H1 (cell line): Measurements from ENCODE around the gene HIBCH. TPM values are rescaled to one million over a fixed set of nuclear protein-coding genes. Genes with fewer than 3 reads are reported as not detected.

ENCODE experiments used
- CTCF ChIA-PET: fragments of 300-600 bp; sonication (Branson Sonifier 250); formaldehyde crosslinking; loops from one replicate; lab custom pipeline; 2021; ENCODE audit not compliant: partially characterized antibody; lab: Charles Lee
- POLR2A ChIA-PET: fragments of 300-600 bp; sonication (Branson Sonifier 250); formaldehyde crosslinking; loops from one replicate; lab custom pipeline; 2021; ENCODE audit warnings: inconsistent platforms; ENCODE audit not compliant: partially characterized antibody; lab: Charles Lee
- DNase-seq, 2 experiments: peaks; one replicate each; pipeline versions ENCODE4 v3.0.0 to v3.0.0-alpha.2; 2010 to 2022; ENCODE audit warnings: low spot score in 2 of 2, low read depth in 1 of 2, mixed read lengths in 1 of 2
- FAIRE-seq: peaks from 2 replicates; lab custom pipeline; 2011; peaks lifted over from hg19 to GRCh38; lab: Jason Lieb, UNC
- H2AFZ ChIP-seq: 2 replicates; pipeline ENCODE4 v1.8.1; 2012; ENCODE audit warnings: low read length, inconsistent platforms
- H2AK5ac ChIP-seq: 2 replicates; pipeline ENCODE4 v1.6.1; 2013; ENCODE audit warnings: low read depth, low read length
- H2BK120ac ChIP-seq: replicated peaks from 2 replicates; pipeline ENCODE3; 2013; ENCODE audit warnings: low read depth, low read length, inconsistent platforms
- H2BK12ac ChIP-seq: 2 replicates; pipeline ENCODE4 v1.6.1; 2013; ENCODE audit warnings: low read depth, low read length
- H2BK15ac ChIP-seq: 2 replicates; pipeline ENCODE4 v1.6.1; 2013; ENCODE audit warnings: low read length
- H2BK20ac ChIP-seq: 2 replicates; pipeline ENCODE4 v1.6.1; 2013; ENCODE audit warnings: low read length
- H2BK5ac ChIP-seq: 2 replicates; pipeline ENCODE4 v1.6.1; 2013; ENCODE audit warnings: low read depth, low read length
- H3K14ac ChIP-seq: 2 replicates; pipeline ENCODE4 v1.6.1; 2013; ENCODE audit warnings: inconsistent platforms; ENCODE audit not compliant: insufficient read length
- H3K18ac ChIP-seq: 2 replicates; pipeline ENCODE4 v1.6.1; 2013; ENCODE audit warnings: low read length; ENCODE audit errors: extremely low read depth
- H3K23ac ChIP-seq: 2 replicates; pipeline ENCODE4 v1.6.1; 2013; ENCODE audit warnings: inconsistent platforms; ENCODE audit not compliant: insufficient read length
- H3K23me2 ChIP-seq: 2 replicates; pipeline ENCODE4 v1.6.1; 2013; ENCODE audit warnings: low read depth, low read length
- H3K27ac ChIP-seq: 2 replicates; pipeline ENCODE4 v1.6.1; 2011; ENCODE audit warnings: low read depth, low read length, inconsistent platforms
- H3K27me3 ChIP-seq, 4 experiments: replicated peaks in 1 of 4; 1 replicate in 1 of 4; 2 replicates in 3 of 4; pipeline versions ENCODE4 v1.6.1 to v1.8.1; 2011 to 2013; ENCODE audit warnings: low read length in 3 of 4, mild to moderate bottlenecking in 3 of 4, inconsistent platforms in 2 of 4, mixed read lengths in 2 of 4, moderate library complexity in 1 of 4; ENCODE audit not compliant: control insufficient read depth in 3 of 4, insufficient read depth in 3 of 4; ENCODE audit errors: extremely low read depth in 1 of 4
- H3K36me3 ChIP-seq, 4 experiments: 2 replicates each; pipeline versions ENCODE4 v1.6.1 to v1.8.1; 2011 to 2013; ENCODE audit warnings: mild to moderate bottlenecking in 4 of 4, low read length in 3 of 4, moderate library complexity in 2 of 4, control low read depth in 1 of 4, inconsistent platforms in 1 of 4; ENCODE audit not compliant: insufficient read depth in 4 of 4, control insufficient read depth in 2 of 4
- H3K4ac ChIP-seq: replicated peaks from 2 replicates; pipeline ENCODE3; 2013; ENCODE audit warnings: low read length, low read depth, mixed read lengths, inconsistent platforms; ENCODE audit not compliant: insufficient read length
- H3K4me1 ChIP-seq, 4 experiments: replicated peaks in 1 of 4; 1 replicate in 1 of 4; 2 replicates in 3 of 4; pipeline versions ENCODE4 v1.6.1 to v1.8.1; 2011 to 2013; ENCODE audit warnings: low read length in 3 of 4, inconsistent platforms in 2 of 4, mixed read lengths in 1 of 4; ENCODE audit not compliant: insufficient read depth in 4 of 4, control insufficient read depth in 3 of 4
- H3K4me2 ChIP-seq, 2 experiments: 2 replicates each; pipeline versions ENCODE4 v1.6.1 to v1.8.1; 2011 to 2013; ENCODE audit warnings: low read depth in 2 of 2, low read length in 2 of 2, control low read depth in 1 of 2, inconsistent platforms in 1 of 2, mild to moderate bottlenecking in 1 of 2; ENCODE audit not compliant: insufficient read depth in 1 of 2
- H3K4me3 ChIP-seq, 4 experiments: fragments of 200-600, 300-600 bp in 1 of 4; sonication (generic), shearing (Covaris generic), sonication (Bioruptor Twin) in 1 of 4; 2 replicates each; pipeline versions ENCODE4 v1.5.1 to v1.8.1; 2011 to 2016; ENCODE audit warnings: low read length in 4 of 4, low read depth in 3 of 4, control low read depth in 2 of 4, inconsistent platforms in 2 of 4, mild to moderate bottlenecking in 2 of 4, mixed read lengths in 1 of 4, moderate library complexity in 1 of 4; ENCODE audit not compliant: insufficient read depth in 2 of 4; ENCODE audit errors: extremely low read depth in 1 of 4
- H3K56ac ChIP-seq: replicated peaks from 2 replicates; pipeline ENCODE3; 2013; ENCODE audit warnings: low read depth, mild to moderate bottlenecking, mixed read lengths, low read length, inconsistent platforms; ENCODE audit not compliant: insufficient read length
- H3K79me1 ChIP-seq: 2 replicates; pipeline ENCODE4 v1.6.1; 2013; ENCODE audit warnings: low read depth, low read length, control low read depth
- H3K79me2 ChIP-seq, 2 experiments: 2 replicates each; pipeline versions ENCODE4 v1.6.1 to v1.8.1; 2012 to 2013; ENCODE audit warnings: low read length in 2 of 2, mild to moderate bottlenecking in 2 of 2, inconsistent platforms in 1 of 2; ENCODE audit not compliant: insufficient read depth in 2 of 2, control insufficient read depth in 1 of 2
- H3K9ac ChIP-seq, 4 experiments: replicated peaks in 1 of 4; 1 replicate in 1 of 4; 2 replicates in 3 of 4; pipeline versions ENCODE4 v1.6.1 to v1.8.1; 2011 to 2013; ENCODE audit warnings: low read depth in 3 of 4, low read length in 3 of 4, control low read depth in 2 of 4, mild to moderate bottlenecking in 2 of 4, moderate library complexity in 2 of 4, inconsistent platforms in 1 of 4; ENCODE audit errors: extremely low read depth in 1 of 4
- H3K9me3 ChIP-seq, 2 experiments: 2 replicates each; pipeline versions ENCODE4 v1.6.1 to v1.8.1; 2012 to 2013; ENCODE audit warnings: mild to moderate bottlenecking in 2 of 2, moderate library complexity in 2 of 2, control low read depth in 1 of 2, inconsistent platforms in 1 of 2, low read depth in 1 of 2, low read length in 1 of 2, mixed read lengths in 1 of 2; ENCODE audit not compliant: insufficient read depth in 2 of 2
- H4K20me1 ChIP-seq, 2 experiments: replicated peaks in 1 of 2; 2 replicates each; pipeline versions ENCODE3 to v1.8.1; 2011 to 2013; ENCODE audit warnings: inconsistent platforms in 2 of 2, low read length in 2 of 2, mild to moderate bottlenecking in 1 of 2; ENCODE audit not compliant: insufficient read depth in 2 of 2, control insufficient read depth in 1 of 2
- H4K5ac ChIP-seq: 2 replicates; pipeline ENCODE4 v1.6.1; 2013; ENCODE audit warnings: low read length, low read depth, mixed read lengths, inconsistent platforms; ENCODE audit not compliant: insufficient read length
- H4K8ac ChIP-seq: 2 replicates; pipeline ENCODE4 v1.8.0; 2013; ENCODE audit warnings: mild to moderate bottlenecking, moderate library complexity, low read length, inconsistent platforms; ENCODE audit not compliant: insufficient read depth; ENCODE audit errors: extremely low read depth
- H4K91ac ChIP-seq: replicated peaks from 2 replicates; pipeline ENCODE3; 2013; ENCODE audit warnings: low read length, mixed read lengths, inconsistent platforms; ENCODE audit not compliant: insufficient read length
- JUN ChIP-seq: IDR thresholded peaks from 2 replicates; pipeline ENCODE4 v1.6.1; 2011; ENCODE audit warnings: low read depth, mild to moderate bottlenecking, improper control_type of control experiment, low read length
- KDM4A ChIP-seq: IDR thresholded peaks from one replicate; pipeline ENCODE4 v1.7.1; 2012; ENCODE audit warnings: low read depth, mild to moderate bottlenecking, moderate library complexity, low read length, inconsistent platforms; ENCODE audit not compliant: severe bottlenecking
- POLR2AphosphoS5 ChIP-seq: IDR thresholded peaks from 2 replicates; pipeline ENCODE4 v1.6.1; 2011; ENCODE audit warnings: low read depth, low read length
- RAD21 ChIP-seq, 2 experiments: IDR thresholded peaks in 1 of 2; conservative IDR thresholded peaks in 1 of 2; 2 replicates each; pipeline ENCODE4 v1.6.1; 2011; ENCODE audit warnings: low read depth in 2 of 2, low read length in 2 of 2, improper control_type of control experiment in 1 of 2, inconsistent platforms in 1 of 2, mild to moderate bottlenecking in 1 of 2, moderate library complexity in 1 of 2
- RFX5 ChIP-seq: IDR thresholded peaks from 2 replicates; pipeline ENCODE4 v1.6.1; 2011; ENCODE audit warnings: low read depth, low read length, improper control_type of control experiment, borderline replicate concordance
- SP2 ChIP-seq: IDR thresholded peaks from 2 replicates; pipeline ENCODE4 v1.6.1; 2012; ENCODE audit warnings: mild to moderate bottlenecking, low read length, inconsistent platforms
- TEAD4 ChIP-seq: IDR thresholded peaks from 2 replicates; pipeline ENCODE4 v1.6.1; 2012; ENCODE audit warnings: low read depth, low read length, inconsistent platforms, mixed read lengths
- WGBS, 2 experiments: shearing (Covaris generic) in 1 of 2; methylation state at CpG; one replicate each; pipeline versions ENCODE4 v1.1.6 to v1.1.7; 2013 to 2015; ENCODE audit warnings: low lambda C conversion rate in 2 of 2, mixed read lengths in 2 of 2, inconsistent platforms in 1 of 2, low coverage in 1 of 2, missing lambda C conversion rate in 1 of 2; ENCODE audit not compliant: insufficient replicate concordance in 2 of 2, insufficient coverage in 1 of 2, insufficient read length in 1 of 2; ENCODE audit errors: extremely low coverage in 1 of 2, missing lambda C conversion rate in 1 of 2; 5-methylcytosine and 5-hydroxymethylcytosine counted together
- polyA plus RNA-seq, 7 experiments: library from polyadenylated mRNA; depleted of rRNA in 3 of 7; stranded (reverse) in 5 of 7; unstranded in 2 of 7; fragments of >200 nt in 5 of 7; fragments of 200-250 nt in 2 of 7; gene quantifications; 1 replicate in 5 of 7; 2 replicates in 1 of 7; 4 replicates in 1 of 7; pipeline versions ENCODE4 v1.2.1 to v1.2.3, GENCODE V29; 2011 to 2013; ENCODE audit warnings: missing spikeins in 2 of 7, mixed read lengths in 2 of 7
- total RNA-seq: library from RNA; stranded (reverse); fragmentation: NEBNext Ultra II Directional; extraction: Animal tissue kit (Norgen Biotek cat#: 25700); gene quantifications from 2 replicates; pipeline ENCODE4 v1.2.1, GENCODE V29; 2021

Gene HIBCH
- total and polyA plus RNA-seq, 2 of the 8 experiments (the other 6 are each of a cell fraction or from before 2014, with no cell fraction given) = 7.5 to 31.8 TPM

DNA sequence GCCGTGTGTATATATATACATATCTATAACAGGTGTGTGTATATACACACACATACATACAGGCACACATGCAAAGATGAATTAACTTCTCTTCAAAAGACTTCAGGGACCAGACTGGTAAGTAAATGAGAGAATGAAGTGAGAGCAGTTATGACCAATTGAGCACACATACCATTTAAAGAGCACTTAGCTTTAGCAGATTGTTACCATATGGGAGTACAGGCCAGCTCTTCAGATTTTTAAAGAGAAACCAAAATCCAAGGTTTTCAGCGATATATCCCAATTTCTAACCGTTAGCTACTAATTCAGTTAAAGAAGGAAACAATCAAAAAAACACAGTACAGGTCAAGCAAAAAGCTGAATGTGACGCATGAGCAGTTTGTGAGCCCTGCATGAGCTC, 47.5 kb upstream of the HIBCH start:
- DNase-seq = no peak
- Histone ChIP-seq H3K9me3 (no peaks in the 10 kb centered on the region), H3K4me3 (no peak overlapping the region), H4K5ac (no peak overlapping the region), H3K23me2 (no peaks in the 10 kb centered on the region; the same call in 1 of the 2 replicates), H2BK120ac (no peak overlapping the region), H3K27me3 (no peaks in the 10 kb centered on the region), H3K9ac (no peak overlapping the region), H3K23ac (no peak overlapping the region), H2AK5ac (no peak overlapping the region), H3K79me1 (no peaks in the 10 kb centered on the region), H3K56ac (no peak overlapping the region), H3K27ac (no peak overlapping the region), H2BK20ac (no peak overlapping the region), H3K36me3 (no peaks in the 10 kb centered on the region), H3K4ac (no peak overlapping the region), H2BK5ac (no peak overlapping the region), H4K8ac (no peak overlapping the region), H4K20me1 (no peaks in the 10 kb centered on the region), H2BK12ac (no peak overlapping the region), H3K18ac (no peak overlapping the region), H2BK15ac (no peak overlapping the region), H3K4me2 (no peak overlapping the region), H3K79me2 (no peaks in the 10 kb centered on the region; a peak in 1 of 4 replicates), H3K14ac (no peak overlapping the region), H3K4me1 (no peaks in the 10 kb centered on the region), H4K91ac (no peak overlapping the region), H2AFZ (no peak overlapping the region)
- POLR2A ChIA-PET = no interaction called here
- WGBS, 2 experiments = 87% methylated on average over 4 of the region's 4 CpGs; no CpG with 5 or more reads in 1 of the 2 experiments
- TF ChIP-seq RAD21 (IDR thresholded peaks at IDR 0.05 in 1 of 2, conservative IDR thresholded peaks at IDR 0.05 in 1 of 2; ENCODE audit: low read depth in 2 of 2, low read length in 2 of 2) (no peak), TEAD4 (no peak), RFX5 (no peak), JUN (no peak), SP2 (no peak), POLR2AphosphoS5 (no peak), KDM4A (no peak)
- FAIRE-seq = no peak
- CTCF ChIA-PET = interaction anchor here (0.7 to 1.4 kb wide), 9 partner anchors 11 to 296 kb away, joined by 3 to 4 read pairs (median 3); no protein-coding TSS in a partner anchor
